GM18868 (cell line): ENCODE measurements around the gene NARS2.
A peak's percentile ranks its signal among the peaks of the same experiment; 100 is the strongest.
"Not testable (repeated sequence)": the region's sequence is repeated elsewhere in the genome, so short reads cannot be mapped to it uniquely, and the experiment has no call there.

ENCODE experiments used
- ATAC-seq: cut with Tn5 transposase; IDR thresholded peaks from one replicate; pipeline ENCODE4 v1.9.1; 2021; ENCODE audit warnings: mild to moderate bottlenecking, moderate library complexity; ENCODE audit not compliant: unreplicated experiment

The NARS2 gene

GRCh38 chr11:78577495-78577894 lies 2.8 kb upstream of the NARS2 start:
- no peak for ATAC-seq

GRCh38 chr11:78576549-78577097 lies 2.0 kb upstream of the NARS2 start:
- no peak for ATAC-seq

DNA sequence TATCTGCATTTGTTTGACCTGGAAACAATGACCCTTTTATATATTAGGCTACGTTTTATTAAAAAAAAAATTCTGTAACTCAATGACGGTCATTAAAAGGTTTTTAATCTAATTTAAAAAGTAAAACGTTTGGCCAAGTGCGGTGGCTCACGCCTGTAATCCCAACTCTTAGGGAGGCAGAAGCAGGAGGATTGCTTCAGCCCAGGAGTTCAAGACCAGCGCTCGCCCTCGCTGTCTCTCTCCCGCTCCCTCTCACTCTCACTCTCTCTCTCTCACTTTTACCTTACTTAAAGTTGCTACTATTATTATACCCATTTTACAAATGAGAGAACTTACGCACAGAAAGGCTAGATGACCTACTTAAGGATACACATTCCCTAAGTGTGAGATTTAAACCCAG lies 814 bp upstream of the NARS2 start:
- ATAC-seq: no peak

- no peak for ATAC-seq
These were observed 983 bp downstream of the NARS2 start for GRCh38 chr11:78573681-78574080.

DNA sequence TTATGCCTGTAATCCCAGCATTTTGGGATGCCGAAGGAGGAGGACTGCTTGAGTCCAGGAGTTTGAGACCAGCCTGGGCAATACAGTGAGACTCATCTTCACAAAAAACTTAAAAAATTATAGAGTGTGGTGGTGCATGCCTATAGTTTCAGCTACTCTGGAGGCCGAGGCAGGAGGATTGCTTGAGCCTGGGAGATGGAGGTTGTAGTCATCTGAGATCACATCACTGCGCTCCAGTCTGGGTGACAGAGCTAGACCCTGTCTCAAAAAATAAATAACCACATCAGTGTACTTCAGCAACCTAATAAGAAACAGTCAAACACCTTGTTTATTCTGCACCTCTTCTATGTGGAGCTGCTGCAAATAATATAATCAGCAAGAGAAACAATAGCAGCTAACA lies 1.4 kb downstream of the NARS2 start:
- ATAC-seq: no peak

DNA sequence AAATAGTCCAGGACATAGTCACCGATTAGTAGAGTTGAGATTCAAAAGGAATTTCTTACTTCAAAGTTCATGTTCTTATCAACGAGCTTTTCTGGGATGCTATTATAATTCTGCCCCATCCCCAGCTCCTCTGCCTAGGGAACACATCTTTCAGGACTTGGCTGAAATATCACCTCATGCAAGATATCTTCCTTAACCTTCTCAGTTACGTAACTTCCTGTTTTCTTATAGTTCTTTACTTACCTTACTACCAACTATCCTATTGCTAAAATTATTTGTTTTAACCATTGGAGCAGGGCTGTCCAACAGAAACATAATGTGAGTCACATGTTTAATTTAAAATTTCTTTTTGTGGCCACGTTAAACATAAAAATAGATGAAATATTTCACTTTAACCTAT lies 2.3 kb downstream of the NARS2 start:
- ATAC-seq: no peak

- ATAC-seq: no peak
These were observed 4.6 kb downstream of the NARS2 start for GRCh38 chr11:78570031-78570430.

DNA sequence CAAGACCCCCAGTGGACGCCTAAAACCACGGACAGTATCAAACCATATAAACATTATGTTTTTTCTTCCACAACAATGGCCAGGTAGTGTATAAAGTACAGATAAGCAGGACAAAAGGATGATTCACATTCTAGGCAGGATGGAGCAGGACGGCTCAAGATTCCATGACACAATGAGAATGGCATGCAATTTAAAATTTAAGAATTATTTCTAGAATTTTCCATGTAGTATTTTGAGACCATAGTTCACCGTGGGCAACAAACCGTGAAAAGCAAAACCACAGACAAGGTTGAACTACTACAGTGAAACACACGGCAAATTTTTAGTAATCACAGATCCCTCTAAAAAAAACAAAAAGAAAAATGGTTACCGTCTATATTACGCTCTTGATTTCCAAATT lies 7.5 kb downstream of the NARS2 start:
- ATAC-seq: no peak

DNA sequence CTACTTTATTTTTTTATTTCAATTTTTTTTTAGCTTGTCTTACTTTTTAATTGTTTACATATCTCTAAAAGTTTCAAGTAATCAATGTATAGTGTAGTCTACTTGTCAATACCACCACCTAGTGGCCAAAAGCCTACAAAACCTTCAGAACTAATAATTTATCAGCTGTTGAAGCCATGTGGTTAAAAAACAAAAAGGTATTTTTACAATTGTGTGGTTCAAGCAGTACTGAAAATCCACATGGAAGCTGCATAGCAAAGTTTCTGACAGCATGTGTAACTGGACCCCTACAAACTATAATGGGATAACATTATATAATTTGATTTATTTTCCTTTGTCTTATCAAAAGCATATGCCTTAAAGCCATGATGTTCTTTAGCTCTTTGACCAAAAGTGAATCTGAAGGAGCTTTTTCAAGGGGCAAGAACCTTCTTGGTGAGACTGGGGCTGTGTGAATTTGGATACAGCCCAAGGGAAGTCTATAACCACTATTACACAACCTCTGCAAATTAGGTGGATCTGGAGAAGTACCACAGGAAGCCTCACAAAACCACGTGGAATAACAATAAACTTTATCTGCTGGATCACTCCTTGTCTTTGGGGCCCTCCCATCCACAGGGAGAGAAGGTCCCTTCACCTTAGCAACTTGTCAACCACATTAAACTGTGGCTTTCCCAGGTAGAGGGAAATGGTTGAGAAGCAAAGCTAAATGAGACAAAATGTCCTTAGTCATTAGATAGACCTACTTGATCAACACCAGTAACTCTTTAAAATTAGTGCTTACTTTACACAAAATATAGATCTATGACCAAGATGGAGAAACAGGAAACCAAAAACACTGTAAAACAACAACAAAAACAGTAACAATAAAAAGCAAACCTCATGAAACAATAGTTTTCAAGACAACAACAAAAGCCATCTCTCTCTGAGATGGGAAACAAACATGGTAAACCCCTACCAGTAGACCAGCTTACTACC lies 9.9 kb downstream of the NARS2 start:
- ATAC-seq: no peak

GRCh38 chr11:78564037-78564436 lies 10.6 kb downstream of the NARS2 start:
- ATAC-seq: not testable (repeated sequence)

DNA sequence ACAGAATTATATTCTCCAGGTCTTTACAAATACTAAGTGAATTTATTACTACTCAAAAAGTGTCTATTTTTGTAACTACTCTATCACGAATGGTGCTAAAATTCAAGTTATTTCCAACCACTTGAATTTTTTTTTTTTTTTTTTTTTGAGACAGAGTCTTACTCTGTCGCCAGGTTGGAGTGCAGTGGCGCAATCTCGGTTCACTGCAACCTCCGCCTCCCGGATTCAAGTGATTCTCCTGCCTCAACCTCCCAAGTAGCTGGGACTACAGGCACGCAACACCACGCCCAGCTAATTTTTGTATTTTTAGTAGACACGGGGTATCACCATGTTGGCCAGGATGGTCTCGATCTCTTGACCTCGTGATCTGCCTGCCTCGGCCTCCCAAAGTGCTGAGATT lies 11.6 kb downstream of the NARS2 start:
- ATAC-seq: not testable (repeated sequence)

DNA sequence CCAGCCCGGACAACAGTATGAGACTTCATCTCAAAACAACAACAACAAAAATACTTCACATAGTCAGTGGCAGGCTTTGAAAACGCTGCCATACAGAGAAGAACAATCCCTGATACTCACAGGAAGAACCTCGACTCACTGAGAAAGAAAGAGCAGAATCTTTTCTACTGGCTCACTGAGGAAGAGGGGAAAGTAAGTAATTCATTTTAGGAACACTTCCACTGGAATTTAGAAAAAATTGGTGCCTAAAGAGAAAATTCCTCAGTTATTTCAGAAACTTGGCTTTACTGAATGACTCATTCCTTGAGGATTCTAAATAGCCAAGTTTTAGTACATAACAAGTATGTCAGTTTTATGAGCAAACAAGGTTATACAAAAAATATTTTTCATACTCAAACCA lies 12.3 kb downstream of the NARS2 start:
- no peak for ATAC-seq

GRCh38 chr11:78560826-78561484 lies 13.7 kb downstream of the NARS2 start:
- ATAC-seq: no peak

DNA sequence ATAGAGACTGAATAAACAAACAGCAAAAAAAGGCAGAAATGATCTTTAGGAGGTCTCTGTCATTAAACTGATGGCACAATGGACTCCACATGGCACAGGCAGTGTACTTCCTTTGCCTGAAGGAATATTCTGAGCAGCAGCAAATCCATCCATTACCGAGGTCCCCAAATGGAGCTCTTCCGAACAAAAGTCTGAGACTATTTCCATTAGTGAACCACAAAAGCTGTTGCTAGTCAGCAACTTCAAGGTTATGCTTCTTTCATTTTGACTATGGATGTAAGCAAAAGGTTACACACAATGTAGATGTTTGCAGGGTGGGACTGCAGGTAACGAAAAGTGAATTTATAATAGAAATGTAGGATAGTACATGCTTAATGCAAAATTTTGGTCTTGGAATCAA lies 14.5 kb downstream of the NARS2 start:
- ATAC-seq: peak; percentile 75

GRCh38 chr11:78557236-78557635 lies 17.4 kb downstream of the NARS2 start:
- no peak for ATAC-seq

- ATAC-seq: no peak
These were observed 19.1 kb downstream of the NARS2 start for GRCh38 chr11:78555592-78555991.

DNA sequence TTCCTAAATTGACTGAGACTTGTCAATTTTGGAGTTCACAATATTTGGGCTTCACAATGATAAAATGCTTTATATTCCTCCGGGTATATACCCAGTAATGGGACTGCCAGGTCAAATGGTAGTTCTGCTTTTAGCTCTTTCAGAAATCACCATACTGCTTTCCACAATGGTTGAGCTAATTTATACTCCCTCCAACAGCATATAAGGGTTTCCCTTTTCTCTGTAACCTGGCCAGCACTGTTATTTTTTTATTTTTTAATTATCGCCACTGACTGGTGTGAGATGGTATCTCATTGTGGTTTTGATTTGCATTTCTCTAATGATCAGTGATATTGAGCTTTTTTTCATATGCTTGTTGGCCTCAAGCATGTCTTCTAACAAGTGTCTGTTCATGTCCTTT lies 21.8 kb downstream of the NARS2 start:
- ATAC-seq: no peak

- ATAC-seq: not testable (repeated sequence)
These were observed 22.5 kb downstream of the NARS2 start for GRCh38 chr11:78552139-78552538.

DNA sequence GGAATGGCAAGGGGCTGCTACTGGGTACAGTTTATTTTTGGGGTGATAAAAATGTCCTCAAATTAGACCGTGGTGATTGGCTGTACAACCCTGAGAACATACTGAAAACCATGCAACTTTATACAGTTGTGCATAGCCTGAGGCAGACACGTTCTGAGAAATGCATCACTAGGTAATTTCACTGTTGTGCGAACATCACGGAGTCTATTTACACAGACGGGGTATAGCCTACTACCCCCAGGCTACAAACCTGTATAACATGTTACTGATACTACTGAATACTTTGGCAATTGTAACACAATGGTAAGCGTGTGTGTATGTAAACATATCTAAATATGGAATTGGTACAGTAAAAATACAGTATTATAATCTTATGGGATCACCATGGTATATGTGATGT lies 23.6 kb downstream of the NARS2 start:
- ATAC-seq: no peak

DNA sequence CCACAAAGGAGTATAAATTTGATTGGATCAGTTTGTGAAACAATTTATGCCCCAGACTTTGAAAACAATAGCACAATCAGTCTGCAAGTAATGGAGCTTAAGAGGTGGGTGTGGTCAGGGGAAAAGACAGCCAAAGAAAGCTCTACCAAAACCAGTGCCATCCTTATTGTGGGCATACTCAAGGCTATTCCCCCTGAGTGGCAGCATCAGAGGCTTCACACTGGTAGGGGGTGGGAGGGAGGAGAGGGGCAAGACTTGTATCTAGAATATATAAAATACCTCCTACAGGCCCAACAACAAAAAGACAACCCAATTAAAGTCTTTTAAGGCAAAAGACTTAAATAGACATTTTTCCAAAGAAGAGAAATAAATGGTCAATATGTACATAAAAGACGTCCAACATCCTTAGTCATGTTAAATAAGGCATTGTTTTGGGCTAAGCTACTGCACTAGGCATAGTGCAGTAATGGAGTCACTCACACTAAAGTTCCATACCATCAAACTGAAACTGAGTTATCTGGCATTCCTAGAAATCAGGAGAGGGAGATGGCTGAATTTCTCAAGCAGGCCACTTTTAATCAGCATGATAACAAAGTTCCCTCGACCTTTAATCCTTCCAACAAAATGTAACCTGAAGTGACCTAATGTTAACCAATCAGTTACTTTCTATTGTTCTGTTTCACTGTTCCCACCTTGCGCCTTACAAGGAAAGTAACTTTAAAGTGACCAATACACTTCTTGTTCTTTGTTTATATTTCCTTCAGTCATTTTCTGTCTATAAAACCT lies 24.8 kb downstream of the NARS2 start:
- ATAC-seq: no peak

DNA sequence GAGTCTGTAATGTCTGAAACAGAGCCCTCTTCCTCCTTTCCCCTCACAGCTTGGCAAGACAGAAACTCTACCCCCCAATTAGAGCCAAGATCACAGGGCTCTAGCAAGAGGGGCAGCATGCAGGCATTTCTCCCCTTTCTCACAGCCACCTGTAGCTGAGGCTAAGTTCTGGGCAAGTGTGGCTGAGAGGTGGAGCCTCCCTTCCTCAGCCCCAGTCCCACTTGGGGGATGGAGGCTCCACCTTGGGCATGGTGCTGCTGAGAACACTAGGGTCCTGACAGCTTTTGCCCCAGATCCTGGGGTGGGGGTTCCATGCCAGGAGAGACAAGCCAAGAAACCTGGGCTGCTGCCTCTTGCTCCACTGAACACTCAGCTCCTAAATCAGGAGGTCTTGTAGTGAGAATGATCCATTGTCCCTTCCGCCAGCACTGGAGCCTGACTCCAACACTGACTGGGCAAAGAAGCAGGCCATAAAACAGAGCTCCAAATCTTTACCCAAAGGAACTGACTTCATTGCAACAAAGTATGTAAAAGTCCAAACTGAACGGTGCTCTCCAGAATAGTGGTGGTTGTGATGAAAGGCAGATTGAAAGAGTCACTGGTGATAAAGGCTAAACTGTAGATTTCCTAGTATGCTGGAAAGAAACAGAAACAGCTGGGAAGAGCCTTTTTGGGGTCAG lies 25.6 kb downstream of the NARS2 start:
- ATAC-seq: no peak
